IMR-90 (cell line): ENCODE measurements around the gene NKTR. TPM values are rescaled to one million over a fixed set of nuclear protein-coding genes. Genes with fewer than 3 reads are reported as not detected.

Source experiments
- ATAC-seq: fragments of 200-7000 bp; cut with Tn5 transposase; 2 replicates; pipeline ENCODE4 v1.9.1; 2020; ENCODE audit warnings: low read depth, mild to moderate bottlenecking, moderate library complexity
- BruUV-seq: library from RNA; stranded (reverse); fragments of 400-500 nt; replicated peaks from 2 replicates; lab custom pipeline; 2021; lab: Mats Ljungman, UMichigan
- CTCF ChIA-PET: fragments of 300-600 bp; formaldehyde crosslinking; extraction: SDS; loops from one replicate; lab custom pipeline; 2021; ENCODE audit warnings: antibody characterized with exemption; lab: Yijun Ruan, JAX
- POLR2A ChIA-PET: fragments of 300-600 bp; sonication (Branson Sonifier 250); formaldehyde crosslinking; loops from one replicate; lab custom pipeline; 2022; ENCODE audit warnings: antibody characterized with exemption; ENCODE audit not compliant: unreplicated experiment; lab: Charles Lee
- DNase-seq: peaks from one replicate; pipeline ENCODE4 v3.0.0; 2013
- H2AFZ ChIP-seq: replicated peaks from 2 replicates; pipeline ENCODE3; 2013; ENCODE audit warnings: low read length, mild to moderate bottlenecking; ENCODE audit not compliant: poor library complexity
- H2AK5ac ChIP-seq: 2 replicates; pipeline ENCODE4 v1.6.1; 2013; ENCODE audit warnings: low read depth, low read length, inconsistent platforms
- H2AK9ac ChIP-seq: replicated peaks from 2 replicates; pipeline ENCODE3; 2013; ENCODE audit warnings: mild to moderate bottlenecking, low read depth, low read length, moderate library complexity; ENCODE audit not compliant: poor library complexity
- H2BK120ac ChIP-seq: 2 replicates; pipeline ENCODE4 v1.6.1; 2013; ENCODE audit warnings: low read depth, low read length, inconsistent platforms
- H2BK15ac ChIP-seq: 3 replicates; pipeline ENCODE4 v1.6.1; 2013; ENCODE audit warnings: low read depth, low read length, inconsistent platforms
- H2BK20ac ChIP-seq: 2 replicates; pipeline ENCODE4 v1.6.1; 2013; ENCODE audit warnings: low read depth, mild to moderate bottlenecking, inconsistent platforms, low read length, moderate library complexity
- H2BK5ac ChIP-seq: 2 replicates; pipeline ENCODE4 v1.6.1; 2013; ENCODE audit warnings: mild to moderate bottlenecking, low read depth, low read length, inconsistent platforms; ENCODE audit not compliant: poor library complexity, severe bottlenecking
- H3K14ac ChIP-seq: replicated peaks from 2 replicates; pipeline ENCODE4 v1.6.1; 2013; ENCODE audit warnings: low read depth, low read length, inconsistent platforms
- H3K18ac ChIP-seq: 2 replicates; pipeline ENCODE4 v1.6.1; 2013; ENCODE audit warnings: low read depth, low read length, control low read depth
- H3K23ac ChIP-seq: 2 replicates; pipeline ENCODE4 v1.6.1; 2013; ENCODE audit warnings: low read depth, low read length, inconsistent platforms
- H3K27ac ChIP-seq: 2 replicates; pipeline ENCODE4 v1.5.1; 2013; ENCODE audit warnings: mild to moderate bottlenecking, control low read depth, low read length; ENCODE audit not compliant: insufficient read depth
- H3K27me3 ChIP-seq: 2 replicates; pipeline ENCODE4 v1.6.1; 2013; ENCODE audit warnings: low read length; ENCODE audit not compliant: control insufficient read depth, insufficient read depth
- H3K36me3 ChIP-seq: 2 replicates; pipeline ENCODE4 v1.6.1; 2013; ENCODE audit warnings: low read length, mixed read lengths; ENCODE audit not compliant: control insufficient read depth, insufficient read depth
- H3K4ac ChIP-seq: 2 replicates; pipeline ENCODE4 v1.6.1; 2013; ENCODE audit warnings: low read depth, low read length, inconsistent platforms
- H3K4me1 ChIP-seq: 2 replicates; pipeline ENCODE4 v1.6.1; 2013; ENCODE audit warnings: low read length, mixed read lengths; ENCODE audit not compliant: control insufficient read depth, insufficient read depth
- H3K4me2 ChIP-seq: 2 replicates; pipeline ENCODE4 v1.6.1; 2013; ENCODE audit warnings: low read depth, mild to moderate bottlenecking, control low read depth, low read length, moderate library complexity
- H3K4me3 ChIP-seq: 2 replicates; pipeline ENCODE4 v1.5.1; 2013; ENCODE audit warnings: low read depth, mild to moderate bottlenecking, control low read depth, low read length, moderate library complexity; ENCODE audit not compliant: insufficient read depth
- H3K56ac ChIP-seq: 2 replicates; pipeline ENCODE4 v1.6.1; 2013; ENCODE audit warnings: low read length, inconsistent platforms; ENCODE audit not compliant: insufficient read depth; ENCODE audit errors: extremely low read depth
- H3K79me1 ChIP-seq, 2 experiments: 2 replicates each; pipeline ENCODE4 v1.6.1; 2013; ENCODE audit warnings: low read length in 2 of 2, inconsistent platforms in 1 of 2, low read depth in 1 of 2
- H3K9ac ChIP-seq: 2 replicates; pipeline ENCODE4 v1.6.1; 2013; ENCODE audit warnings: low read depth, low read length, control low read depth
- H3K9me1 ChIP-seq: 2 replicates; pipeline ENCODE4 v1.6.1; 2013; ENCODE audit warnings: low read length, inconsistent platforms; ENCODE audit not compliant: insufficient read depth
- H3K9me3 ChIP-seq: 2 replicates; pipeline ENCODE4 v1.6.1; 2013; ENCODE audit warnings: low read length; ENCODE audit not compliant: control insufficient read depth, insufficient read depth
- H4K20me1 ChIP-seq: 2 replicates; pipeline ENCODE4 v1.6.1; 2013; ENCODE audit warnings: low read length, inconsistent platforms; ENCODE audit not compliant: insufficient read depth
- H4K5ac ChIP-seq: 2 replicates; pipeline ENCODE4 v1.6.1; 2013; ENCODE audit warnings: mild to moderate bottlenecking, low read depth, low read length, control low read depth
- H4K8ac ChIP-seq, 2 experiments: 2 replicates each; pipeline ENCODE4 v1.6.1; 2013; ENCODE audit warnings: low read depth in 2 of 2, low read length in 2 of 2, control low read depth in 1 of 2, inconsistent platforms in 1 of 2
- H4K91ac ChIP-seq: 2 replicates; pipeline ENCODE4 v1.6.1; 2013; ENCODE audit warnings: low read depth, low read length, inconsistent platforms; ENCODE audit not compliant: insufficient read depth
- BHLHE40 ChIP-seq: fragments of 150-350 bp; IDR thresholded peaks from 2 replicates; pipeline ENCODE4 v1.6.1; 2016; ENCODE audit warnings: mild to moderate bottlenecking, low read depth, low read length
- CEBPB ChIP-seq: IDR thresholded peaks from 2 replicates; pipeline ENCODE4 v1.6.1; 2012; ENCODE audit warnings: low read depth, low read length, improper control_type of control experiment
- CHD1 ChIP-seq: IDR thresholded peaks from 2 replicates; pipeline ENCODE4 v1.6.1; 2012; ENCODE audit warnings: low read depth, low read length, improper control_type of control experiment
- CTCF ChIP-seq: conservative IDR thresholded peaks from 2 replicates; pipeline ENCODE4 v1.5.1; 2012; ENCODE audit warnings: mild to moderate bottlenecking, low read depth, low read length, improper control_type of control experiment
- ELK1 ChIP-seq: fragments of 150-350 bp; IDR thresholded peaks from 2 replicates; pipeline ENCODE4 v1.6.1; 2016; ENCODE audit warnings: low read depth, mild to moderate bottlenecking, low read length, moderate library complexity, borderline replicate concordance
- FOS ChIP-seq: fragments of 150-350 bp; IDR thresholded peaks from 2 replicates; pipeline ENCODE4 v1.6.1; 2016; ENCODE audit warnings: low read depth, low read length
- MAFK ChIP-seq: IDR thresholded peaks from 2 replicates; pipeline ENCODE4 v1.6.1; 2012; ENCODE audit warnings: low read depth, low read length, improper control_type of control experiment
- MAZ ChIP-seq: IDR thresholded peaks from 2 replicates; pipeline ENCODE4 v1.6.1; 2012; ENCODE audit warnings: low read depth, mild to moderate bottlenecking, low read length, improper control_type of control experiment, moderate library complexity, borderline replicate concordance
- MXI1 ChIP-seq: IDR thresholded peaks from 2 replicates; pipeline ENCODE4 v1.6.1; 2012; ENCODE audit warnings: low read depth, mild to moderate bottlenecking, low read length, moderate library complexity, borderline replicate concordance
- NFE2L2 ChIP-seq: fragments of 150-350 bp; IDR thresholded peaks from 2 replicates; pipeline ENCODE4 v1.6.1; 2016; ENCODE audit warnings: low read depth, mild to moderate bottlenecking, low read length
- POLR2A ChIP-seq: IDR thresholded peaks from 2 replicates; pipeline ENCODE4 v1.6.1; 2012; ENCODE audit warnings: mild to moderate bottlenecking, low read depth, low read length
- RAD21 ChIP-seq: IDR thresholded peaks from 2 replicates; pipeline ENCODE4 v1.6.1; 2012; ENCODE audit warnings: low read length, improper control_type of control experiment
- RCOR1 ChIP-seq: IDR thresholded peaks from 2 replicates; pipeline ENCODE4 v1.6.1; 2012; ENCODE audit warnings: mild to moderate bottlenecking, low read length, improper control_type of control experiment; ENCODE audit not compliant: insufficient replicate concordance
- RFX5 ChIP-seq: IDR thresholded peaks from 2 replicates; pipeline ENCODE4 v1.8.0; 2012; ENCODE audit warnings: low read depth, mild to moderate bottlenecking, low read length, moderate library complexity
- SMC3 ChIP-seq: fragments of 150-350 bp; IDR thresholded peaks from 2 replicates; pipeline ENCODE4 v1.6.1; 2016; ENCODE audit warnings: low read depth, mild to moderate bottlenecking, antibody characterized with exemption, low read length, moderate library complexity
- USF2 ChIP-seq: fragments of 150-350 bp; IDR thresholded peaks from 2 replicates; pipeline ENCODE4 v1.6.1; 2017; ENCODE audit warnings: mild to moderate bottlenecking, antibody characterized with exemption, low read length, low read depth
- dilution Hi-C: fragments of 300-500 bp; cut with HindIII; formaldehyde crosslinking; loops from one replicate; pipeline ENCODE4 v1.14.3; 2018; ENCODE audit warnings: low sequenced_read_pairs; ENCODE audit not compliant: unreplicated experiment
- in situ Hi-C: fragments of 300-500 bp; cut with MboI; formaldehyde crosslinking; loops from 3 replicates; pipeline ENCODE4 v1.14.3; 2019; ENCODE audit warnings: low sequenced_read_pairs, inconsistent platforms, mixed read lengths
- intact Hi-C: fragments of 100-400 bp; cut with micrococcal nuclease; formaldehyde crosslinking; loops from 2 replicates; pipeline ENCODE4 v1.10.0; 2022
- polyA plus RNA-seq, 3 experiments: library from polyadenylated mRNA; depleted of rRNA; stranded (reverse); fragments of >200 nt; gene quantifications; 2 replicates each; pipeline ENCODE4 v1.2.3, GENCODE V29; 2012; ENCODE audit warnings: low replicate concordance in 1 of 3
- total RNA-seq: library from RNA; depleted of rRNA; stranded (reverse); fragments of >200 nt; gene quantifications from 2 replicates; pipeline ENCODE4 v1.2.3, GENCODE V29; 2012

The NKTR gene
- total and polyA plus RNA-seq, 2 of the 4 experiments (the other 2 are of a cell fraction): 24.0 to 30.7 TPM

GRCh38 chr3:42575137-42575741, 25.2 kb upstream of the NKTR start:
- H3K14ac ChIP-seq: no peak overlapping the region
- H3K9ac ChIP-seq: no peak overlapping the region
- H3K27ac ChIP-seq: no peak overlapping the region
- H3K23ac ChIP-seq: no peak overlapping the region
- no peak overlapping the region for H3K56ac ChIP-seq
- H3K4me3 ChIP-seq: no peak overlapping the region
- CTCF ChIA-PET: no interaction called here
- in situ Hi-C loops (no loop called here), intact Hi-C loops (no loop called here), dilution Hi-C loops (no loop called here)
- POLR2A ChIA-PET: no interaction called here
- H3K18ac ChIP-seq: no peak overlapping the region
- H4K20me1 ChIP-seq: peaks cover 9% of the 10 kb centered on the region
- H2AK9ac ChIP-seq: no peak overlapping the region
- no peak overlapping the region for H4K91ac ChIP-seq
- H2BK20ac ChIP-seq: no peak overlapping the region
- no TSS peak for BruUV-seq
- DNase-seq (no peak), ATAC-seq (no peak)
- no peak overlapping the region for H2AFZ ChIP-seq
- no peak overlapping the region for H4K5ac ChIP-seq
- no peaks in the 10 kb centered on the region for H3K27me3 ChIP-seq
- H3K79me1 ChIP-seq: peaks cover 25 to 44% of the 10 kb centered on the region in 2 experiments
- no peak overlapping the region for H3K4me2 ChIP-seq
- H3K4me1 ChIP-seq: no peaks in the 10 kb centered on the region
- no peak overlapping the region for H2AK5ac ChIP-seq
- no peak overlapping the region for H3K4ac ChIP-seq
- no peak overlapping the region for H4K8ac ChIP-seq
- H2BK120ac ChIP-seq: no peak overlapping the region
- peaks cover 10% of the 10 kb centered on the region for H3K36me3 ChIP-seq
- no peak overlapping the region for H2BK5ac ChIP-seq
- no peaks in the 10 kb centered on the region for H3K9me3 ChIP-seq
- no peak overlapping the region for H2BK15ac ChIP-seq
- H3K9me1 ChIP-seq: no peaks in the 10 kb centered on the region
- TF ChIP-seq ELK1: no peak
- no peak for TF ChIP-seq SMC3
- no peak for TF ChIP-seq CTCF
- TF ChIP-seq POLR2A: no peak
- no peak for TF ChIP-seq MAZ
- TF ChIP-seq BHLHE40: no peak
- no peak for TF ChIP-seq CHD1
- TF ChIP-seq USF2: no peak
- no peak for TF ChIP-seq RFX5
- no peak for TF ChIP-seq NFE2L2
- TF ChIP-seq MAFK: no peak
- no peak for TF ChIP-seq CEBPB
- no peak for TF ChIP-seq MXI1
- TF ChIP-seq RCOR1: no peak
- TF ChIP-seq RAD21: no peak
- TF ChIP-seq FOS: no peak
